HG02938 (cell line): ENCODE results near the gene RPGRIP1L.

Experiments used
- ATAC-seq: cut with Tn5 transposase; IDR thresholded peaks from one replicate; pipeline ENCODE4 v1.9.1; 2021; ENCODE audit warnings: mild to moderate bottlenecking, moderate library complexity; ENCODE audit not compliant: unreplicated experiment

RPGRIP1L gene

GRCh38 chr16:53703590-53704444 is at the start of gene RPGRIP1L, which contains the start of gene FTO:
Gene RPGRIP1L (minus strand): TSS chr16:53703859. CDS start chr16:53700723, 3,136 bp downstream.
Gene FTO (plus strand): TSS chr16:53704156.
- peak; percentile 97 for ATAC-seq

- ATAC-seq = no peak
Measured at GRCh38 chr16:53753431-53753830, 49.8 kb upstream of the RPGRIP1L start.

GRCh38 chr16:53752560-53752959 is 48.9 kb upstream of the RPGRIP1L start:
- no peak for ATAC-seq

- no peak for ATAC-seq
Measured at GRCh38 chr16:53745753-53746266, 42.2 kb upstream of the RPGRIP1L start.

GRCh38 chr16:53745086-53745485 is 41.4 kb upstream of the RPGRIP1L start:
- ATAC-seq = no peak

- peak; percentile 47 for ATAC-seq
Measured at GRCh38 chr16:53744449-53744848, 40.8 kb upstream of the RPGRIP1L start.

GRCh38 chr16:53743149-53743566 is 39.5 kb upstream of the RPGRIP1L start:
- ATAC-seq = no peak

GRCh38 chr16:53741546-53741945 is 37.9 kb upstream of the RPGRIP1L start:
- no peak for ATAC-seq

- ATAC-seq = no peak
Measured at GRCh38 chr16:53740933-53741531, 37.4 kb upstream of the RPGRIP1L start.

GRCh38 chr16:53740476-53740875 is 36.8 kb upstream of the RPGRIP1L start:
- ATAC-seq = no peak

- ATAC-seq = no peak
Measured at GRCh38 chr16:53737552-53737951, 33.9 kb upstream of the RPGRIP1L start.

- no peak for ATAC-seq
Measured at GRCh38 chr16:53736297-53736696, 32.6 kb upstream of the RPGRIP1L start.

- ATAC-seq = no peak
Measured at GRCh38 chr16:53734908-53735307, 31.2 kb upstream of the RPGRIP1L start.

GRCh38 chr16:53732296-53732929 is 28.8 kb upstream of the RPGRIP1L start:
- ATAC-seq = no peak

- no peak for ATAC-seq
Measured at GRCh38 chr16:53730693-53731092, 27.0 kb upstream of the RPGRIP1L start.

GRCh38 chr16:53726625-53727024 is 23.0 kb upstream of the RPGRIP1L start:
- no peak for ATAC-seq

GRCh38 chr16:53721017-53721416 is 17.4 kb upstream of the RPGRIP1L start:
- ATAC-seq = no peak

- ATAC-seq = no peak
Measured at GRCh38 chr16:53717577-53717976, 13.9 kb upstream of the RPGRIP1L start.

- no peak for ATAC-seq
Measured at GRCh38 chr16:53715023-53715384, 11.3 kb upstream of the RPGRIP1L start.

- no peak for ATAC-seq
Measured at GRCh38 chr16:53714205-53715022, 10.8 kb upstream of the RPGRIP1L start.
